K562 (cell line): ENCODE measurements around the gene CREB5. TPM values are rescaled to one million over a fixed set of nuclear protein-coding genes. Genes with fewer than 3 reads are reported as not detected.

Experiments
- ATAC-seq: fragments of 200-7000 bp; cut with Tn5 transposase; 3 replicates; pipeline ENCODE4 v1.9.1; 2020; ENCODE audit warnings: moderate library complexity
- BruUV-seq: library from RNA; stranded (reverse); fragments of 400-500 nt; replicated peaks from 2 replicates; lab custom pipeline; 2021; lab: Mats Ljungman, UMichigan
- CTCF ChIA-PET: fragments of 300-600 bp; formaldehyde crosslinking; extraction: SDS; loops from one replicate; lab custom pipeline; 2021; ENCODE audit warnings: low intra/inter-chr PET ratio; lab: Yijun Ruan, JAX
- POLR2A ChIA-PET: fragments of 300-600, 350-650 bp; sonication (Branson Sonifier 250); formaldehyde crosslinking; extraction: SDS; loops from one replicate; lab custom pipeline; 2021; ENCODE audit warnings: antibody characterized with exemption, inconsistent platforms; lab: Yijun Ruan, JAX
- DNase-seq, 4 experiments: peaks; one replicate each; pipeline versions ENCODE4 v3.0.0 to v3.0.0-alpha.2; 2011 to 2018; ENCODE audit warnings: low spot score in 3 of 4, mixed read lengths in 3 of 4; ENCODE audit errors: extremely low read depth in 1 of 4
- FAIRE-seq: peaks from 2 replicates; lab custom pipeline; 2011; peaks lifted over from hg19 to GRCh38; lab: Jason Lieb, UNC
- H2AFZ ChIP-seq: 2 replicates; pipeline ENCODE4 v1.6.0; 2011; ENCODE audit warnings: low read depth, low read length, control low read depth, inconsistent platforms
- H3K27ac ChIP-seq: fragments of 200-600 bp; 3 replicates; pipeline ENCODE4 v1.8.0; 2011; ENCODE audit warnings: low read depth, mild to moderate bottlenecking, control low read depth, inconsistent platforms, low read length, moderate library complexity, mixed read lengths; ENCODE audit errors: extremely low read depth
- H3K27me3 ChIP-seq, 2 experiments: fragments of 300-600 bp in 1 of 2; 2 replicates in 1 of 2; 3 replicates in 1 of 2; pipeline versions ENCODE4 v1.6.0 to v1.8.0; 2011; ENCODE audit warnings: inconsistent platforms in 2 of 2, low read length in 2 of 2, mild to moderate bottlenecking in 1 of 2, mixed read lengths in 1 of 2, moderate library complexity in 1 of 2; ENCODE audit not compliant: control insufficient read depth in 2 of 2, insufficient read depth in 2 of 2
- H3K36me3 ChIP-seq: fragments of 300-600 bp; 3 replicates; pipeline ENCODE4 v1.8.0; 2011; ENCODE audit warnings: mild to moderate bottlenecking, low read length, inconsistent platforms; ENCODE audit not compliant: control insufficient read depth, insufficient read depth
- H3K4me1 ChIP-seq, 2 experiments: fragments of 200-600 bp in 1 of 2; replicated peaks in 1 of 2; 2 replicates in 1 of 2; 3 replicates in 1 of 2; pipeline versions ENCODE4 v1.5.1 to v1.8.0; 2011; ENCODE audit warnings: inconsistent platforms in 2 of 2, low read length in 2 of 2, mild to moderate bottlenecking in 1 of 2, mixed read lengths in 1 of 2, moderate library complexity in 1 of 2; ENCODE audit not compliant: control insufficient read depth in 2 of 2, insufficient read depth in 2 of 2
- H3K4me2 ChIP-seq: 2 replicates; pipeline ENCODE4 v1.6.1; 2011; ENCODE audit warnings: low read length, control low read depth, inconsistent platforms, mixed read lengths; ENCODE audit not compliant: insufficient read depth
- H3K4me3 ChIP-seq: fragments of 200-600 bp; sonication (generic), shearing (Covaris generic); 2 replicates; pipeline ENCODE4 v1.5.1; 2016; ENCODE audit warnings: control low read depth, inconsistent platforms
- H3K79me2 ChIP-seq: fragments of 200-600 bp; 3 replicates; pipeline ENCODE4 v1.8.0; 2011; ENCODE audit warnings: low read length, inconsistent platforms; ENCODE audit not compliant: control insufficient read depth, insufficient read depth
- H3K9ac ChIP-seq, 2 experiments: 2 replicates each; pipeline versions ENCODE4 v1.6.0 to v1.6.1; 2011; ENCODE audit warnings: low read depth in 2 of 2, low read length in 2 of 2, control low read depth in 1 of 2, inconsistent platforms in 1 of 2, mild to moderate bottlenecking in 1 of 2, mixed read lengths in 1 of 2; ENCODE audit not compliant: insufficient read depth in 1 of 2
- H3K9me1 ChIP-seq: one replicate; pipeline ENCODE4 v1.6.0; 2011; ENCODE audit warnings: inconsistent platforms, mild to moderate bottlenecking, low read length, moderate library complexity; ENCODE audit not compliant: control insufficient read depth, insufficient read depth
- H3K9me3 ChIP-seq: replicated peaks from 2 replicates; pipeline ENCODE4 v1.5.1; 2011; ENCODE audit warnings: low read depth, low read length, inconsistent platforms; ENCODE audit not compliant: control insufficient read depth, insufficient read depth
- H4K20me1 ChIP-seq: replicated peaks from 2 replicates; pipeline ENCODE4 v1.6.1; 2011; ENCODE audit warnings: low read length, inconsistent platforms, mixed read lengths; ENCODE audit not compliant: control insufficient read depth, insufficient read depth
- BDP1 ChIP-seq: IDR thresholded peaks from 3 replicates; pipeline ENCODE4 v1.6.1; 2011; ENCODE audit not compliant: insufficient read length, insufficient read depth
- E2F3 ChIP-seq: fragments of 250-450 bp; sonication (Bioruptor Pico); IDR thresholded peaks from 2 replicates; pipeline ENCODE4 v1.4.0; 2020; ENCODE audit warnings: mild to moderate bottlenecking
- EP300 ChIP-seq: IDR thresholded peaks from 2 replicates; pipeline ENCODE4 v1.6.1; 2012; ENCODE audit warnings: low read length, improper control_type of control experiment
- FOS ChIP-seq: IDR thresholded peaks from 3 replicates; pipeline ENCODE4 v1.6.1; 2011; ENCODE audit not compliant: insufficient read length; ENCODE audit errors: extremely low read depth
- MAFG ChIP-seq: fragments of 450-650 bp; conservative IDR thresholded peaks from 2 replicates; pipeline ENCODE4 v1.6.1; 2016; ENCODE audit warnings: missing genetic modification characterization, missing compliant biosample characterization
- MBD2 ChIP-seq: sonication (generic); IDR thresholded peaks from 2 replicates; pipeline ENCODE4 v1.6.1; 2016; ENCODE audit warnings: low read depth, borderline replicate concordance
- MIER1 ChIP-seq: fragments of 450-650 bp; IDR thresholded peaks from 2 replicates; pipeline ENCODE4 v1.6.1; 2016; ENCODE audit warnings: antibody characterized with exemption, mild to moderate bottlenecking, low read depth
- NFATC3 ChIP-seq: fragments of 450-650 bp; IDR thresholded peaks from 2 replicates; pipeline ENCODE4 v1.6.1; 2017; ENCODE audit warnings: mild to moderate bottlenecking
- NFE2L1 ChIP-seq: fragments of 450-650 bp; IDR thresholded peaks from 2 replicates; pipeline ENCODE4 v1.6.1; 2016; ENCODE audit warnings: missing genetic modification characterization, low read depth, mild to moderate bottlenecking, missing compliant biosample characterization, moderate library complexity, borderline replicate concordance
- NFRKB ChIP-seq: fragments of 450-650 bp; IDR thresholded peaks from 2 replicates; pipeline ENCODE4 v1.6.1; 2016; ENCODE audit warnings: low read depth
- NR2F6 ChIP-seq: fragments of 450-650 bp; formaldehyde crosslinking; IDR thresholded peaks from 2 replicates; pipeline ENCODE4 v1.4.0; 2020; ENCODE audit warnings: mild to moderate bottlenecking
- RBFOX2 ChIP-seq: fragments of 200-400 bp; formaldehyde crosslinking; IDR thresholded peaks from 2 replicates; pipeline ENCODE4 v1.6.1; 2017; ENCODE audit warnings: low read depth, mild to moderate bottlenecking, low read length, moderate library complexity
- TBP ChIP-seq: optimal IDR thresholded peaks from 2 replicates; pipeline ENCODE3; 2011; ENCODE audit warnings: low read depth, low read length, improper control_type of control experiment
- TCF3 ChIP-seq: sonication (generic); formaldehyde crosslinking; IDR thresholded peaks from 2 replicates; pipeline ENCODE4 v1.4.0; 2020; ENCODE audit warnings: mild to moderate bottlenecking, missing genetic modification reagents
- TRIM24 ChIP-seq, 2 experiments: fragments of 450-650 bp; IDR thresholded peaks; 2 replicates each; pipeline ENCODE4 v1.6.1; 2016
- WHSC1 ChIP-seq: IDR thresholded peaks from one replicate; pipeline ENCODE4 v1.6.1; 2012; ENCODE audit warnings: low read length, control low read depth, inconsistent platforms
- ZFX ChIP-seq: sonication (generic); formaldehyde crosslinking; IDR thresholded peaks from 2 replicates; pipeline ENCODE4 v1.8.0; 2022; ENCODE audit warnings: mild to moderate bottlenecking, missing genetic modification reagents, moderate library complexity
- WGBS: fragments of 100-300 bp; shearing (Covaris generic); methylation state at CpG from one replicate; pipeline ENCODE4 v1.1.6; 2016; ENCODE audit warnings: low coverage, mixed read lengths; ENCODE audit not compliant: insufficient coverage; ENCODE audit errors: missing lambda C conversion rate; 5-methylcytosine and 5-hydroxymethylcytosine counted together
- in situ Hi-C: fragments of 300-500 bp; cut with MboI; formaldehyde crosslinking; loops from 4 replicates; pipeline ENCODE4 v1.15.0; 2018; ENCODE audit warnings: inconsistent platforms, mixed read lengths
- intact Hi-C: fragments of 100-400 bp; cut with micrococcal nuclease; formaldehyde crosslinking; loops from 2 replicates; pipeline ENCODE4 v1.14.2; 2022
- polyA plus RNA-seq, 8 experiments: library from polyadenylated mRNA; depleted of rRNA in 4 of 8; stranded (reverse) in 5 of 8; unstranded in 3 of 8; fragments of >200 nt; fragmentation: Nextera tagmentation in 2 of 8; fragmentation: Illumina TruSeq in 1 of 8; extraction: Ambion mirVana in 2 of 8; extraction: Trizol in 1 of 8; gene quantifications; 2 replicates each; pipeline versions ENCODE4 v1.2.1 to v1.2.3, GENCODE V29; 2011 to 2014; ENCODE audit warnings: inconsistent platforms in 1 of 8, missing spikeins in 1 of 8
- total RNA-seq, 7 experiments: library from RNA; depleted of rRNA in 6 of 7; stranded (reverse); fragments of >200 nt in 6 of 7; fragmentation: Illumina TruSeq in 2 of 7; extraction: Trizol in 2 of 7; gene quantifications; 2 replicates each; pipeline versions ENCODE4 v1.2.1 to v1.2.3, GENCODE V29; 2011 to 2021; ENCODE audit warnings: low replicate concordance in 1 of 7
- TF ChIP-seq, protein P1 (sequence below): fragments of 250-450 bp; sonication (Bioruptor Pico); IDR thresholded peaks from 2 replicates; pipeline ENCODE4 v1.9.0; 2021; ENCODE audit warnings: mild to moderate bottlenecking
- TF ChIP-seq, protein P2 (sequence below): fragments of 150-350 bp; IDR thresholded peaks from 2 replicates; pipeline ENCODE4 v1.6.1; 2014; ENCODE audit warnings: low read depth, mild to moderate bottlenecking, low read length, borderline replicate concordance

Gene CREB5
- total and polyA plus RNA-seq, 9 of the 15 experiments (the other 6 are each of a cell fraction or from before 2014, with no cell fraction given), result 0.33 to 6.4 (median 1.8) TPM

DNA sequence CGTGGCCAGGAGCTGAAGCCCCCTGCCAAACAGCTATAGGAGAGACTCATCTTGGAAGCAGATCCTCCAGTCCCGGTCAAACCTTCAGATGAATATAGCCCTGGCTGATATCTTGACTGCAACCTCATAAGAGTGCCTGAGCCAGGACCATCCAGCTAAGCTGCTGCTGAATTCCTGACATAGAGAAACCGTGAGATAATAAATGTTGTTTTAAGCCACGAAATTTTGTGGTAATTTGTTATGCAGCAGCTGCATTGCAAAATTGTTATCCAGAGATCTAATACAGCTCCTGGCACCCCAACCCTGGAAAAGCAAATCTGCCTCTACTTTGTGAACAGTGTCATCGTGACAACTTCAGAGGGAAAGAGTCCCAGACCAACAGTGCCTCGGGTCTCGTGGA, 119.9 kb downstream of the CREB5 start:
- WGBS, result 2% methylated on average over 7 of the region's 7 CpGs
- no TSS peak for BruUV-seq
- CTCF ChIA-PET, result no interaction called here

More for the DNA sequence above, 119.9 kb downstream of the CREB5 start:
- no peak overlapping the region for H3K9ac ChIP-seq
- intact Hi-C loops (no loop called here), in situ Hi-C loops (no loop called here)
- no peak for TF ChIP-seq WHSC1
- no peak for TF ChIP-seq FOS
- TF ChIP-seq E2F3 (CRISPR knock-in tag), result no peak
- no peak for TF ChIP-seq NFRKB
- TF ChIP-seq, protein P1, sequence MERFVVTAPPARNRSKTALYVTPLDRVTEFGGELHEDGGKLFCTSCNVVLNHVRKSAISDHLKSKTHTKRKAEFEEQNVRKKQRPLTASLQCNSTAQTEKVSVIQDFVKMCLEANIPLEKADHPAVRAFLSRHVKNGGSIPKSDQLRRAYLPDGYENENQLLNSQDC (CRISPR knock-in tag), result no peak
- TF ChIP-seq MAFG (tag), result no peak
- TF ChIP-seq MIER1, result no peak
- no peak for TF ChIP-seq ZFX
- TF ChIP-seq TCF3 (CRISPR knock-in tag), result no peak
- no peak for TF ChIP-seq EP300
- TF ChIP-seq MBD2, result no peak
- no peak for TF ChIP-seq TBP
- TF ChIP-seq NFE2L1 (tag), result no peak
- no peak for TF ChIP-seq BDP1
- no peak for TF ChIP-seq NFATC3
- no peak for TF ChIP-seq NR2F6
- TF ChIP-seq RBFOX2, result no peak
- TF ChIP-seq, protein P2, sequence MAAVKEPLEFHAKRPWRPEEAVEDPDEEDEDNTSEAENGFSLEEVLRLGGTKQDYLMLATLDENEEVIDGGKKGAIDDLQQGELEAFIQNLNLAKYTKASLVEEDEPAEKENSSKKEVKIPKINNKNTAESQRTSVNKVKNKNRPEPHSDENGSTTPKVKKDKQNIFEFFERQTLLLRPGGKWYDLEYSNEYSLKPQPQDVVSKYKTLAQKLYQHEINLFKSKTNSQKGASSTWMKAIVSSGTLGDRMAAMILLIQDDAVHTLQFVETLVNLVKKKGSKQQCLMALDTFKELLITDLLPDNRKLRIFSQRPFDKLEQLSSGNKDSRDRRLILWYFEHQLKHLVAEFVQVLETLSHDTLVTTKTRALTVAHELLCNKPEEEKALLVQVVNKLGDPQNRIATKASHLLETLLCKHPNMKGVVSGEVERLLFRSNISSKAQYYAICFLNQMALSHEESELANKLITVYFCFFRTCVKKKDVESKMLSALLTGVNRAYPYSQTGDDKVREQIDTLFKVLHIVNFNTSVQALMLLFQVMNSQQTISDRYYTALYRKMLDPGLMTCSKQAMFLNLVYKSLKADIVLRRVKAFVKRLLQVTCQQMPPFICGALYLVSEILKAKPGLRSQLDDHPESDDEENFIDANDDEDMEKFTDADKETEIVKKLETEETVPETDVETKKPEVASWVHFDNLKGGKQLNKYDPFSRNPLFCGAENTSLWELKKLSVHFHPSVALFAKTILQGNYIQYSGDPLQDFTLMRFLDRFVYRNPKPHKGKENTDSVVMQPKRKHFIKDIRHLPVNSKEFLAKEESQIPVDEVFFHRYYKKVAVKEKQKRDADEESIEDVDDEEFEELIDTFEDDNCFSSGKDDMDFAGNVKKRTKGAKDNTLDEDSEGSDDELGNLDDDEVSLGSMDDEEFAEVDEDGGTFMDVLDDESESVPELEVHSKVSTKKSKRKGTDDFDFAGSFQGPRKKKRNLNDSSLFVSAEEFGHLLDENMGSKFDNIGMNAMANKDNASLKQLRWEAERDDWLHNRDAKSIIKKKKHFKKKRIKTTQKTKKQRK, result no peak
- no peak for TF ChIP-seq TRIM24 (IDR thresholded peaks at IDR 0.05)
- no peak for ATAC-seq
- H3K27me3 ChIP-seq, result 0 out of 5 replicates have a peak, but pooled peaks cover 0 to 3% of the 10 kb centered on the region in 2 experiments
- H2AFZ ChIP-seq, result no peak overlapping the region
- H4K20me1 ChIP-seq, result no peaks in the 10 kb centered on the region
- H3K4me3 ChIP-seq, result no peak overlapping the region
- POLR2A ChIA-PET, result no interaction called here
- no peaks in the 10 kb centered on the region for H3K4me1 ChIP-seq
- H3K4me2 ChIP-seq, result no peak overlapping the region
- FAIRE-seq, result no peak
- H3K36me3 ChIP-seq, result no peaks in the 10 kb centered on the region
- H3K27ac ChIP-seq, result no peak overlapping the region
- H3K79me2 ChIP-seq, result no peaks in the 10 kb centered on the region
- no peaks in the 10 kb centered on the region for H3K9me1 ChIP-seq
- H3K9me3 ChIP-seq, result no peaks in the 10 kb centered on the region
- no peak for DNase-seq
